ENCODE results near the gene HNF1A. TPM values are rescaled to one million over a fixed set of nuclear protein-coding genes. Genes with fewer than 3 reads are reported as not detected.
A peak's percentile ranks its signal among the peaks of the same experiment; 100 is the strongest.

HNF1A gene
- total and polyA plus RNA-seq, 2 of the 13 experiments (the other 11 are each of a cell fraction or from before 2014, with no cell fraction given): 13.4 to 34.7 TPM

GRCh38 chr12:120979862-120980696 lies 1.7 kb downstream of the HNF1A start (continued):
- TF ChIP-seq HNF1A (IDR thresholded peaks at IDR 0.05; ENCODE audit: low read depth) (no peak; the same call in 1 of the 2 replicates), HNF1A (CRISPR knock-in tag; IDR thresholded peaks at IDR 0.05; ENCODE audit: borderline replicate concordance) (no peak), ZNF850 (CRISPR knock-in tag; conservative IDR thresholded peaks at IDR 0.05) (0 out of 2 replicates have a peak, but pooled peaks have one; percentile 44), MYC (CRISPR knock-in tag; IDR thresholded peaks at IDR 0.05; ENCODE audit: borderline replicate concordance) (peak; percentile 62; the same call in 1 of the 2 replicates), ETV5 (CRISPR knock-in tag; IDR thresholded peaks at IDR 0.05; ENCODE audit: borderline replicate concordance) (peak; percentile 55; the same call in 1 of the 2 replicates), ZNF143 (CRISPR knock-in tag; IDR thresholded peaks at IDR 0.05) (peak; percentile 82), MBD4 (IDR thresholded peaks at IDR 0.05; ENCODE audit: borderline replicate concordance, low read length) (no peak), HMGA1 (CRISPR knock-in tag; conservative IDR thresholded peaks at IDR 0.05) (no peak), CHCHD3 (CRISPR knock-in tag; IDR thresholded peaks at IDR 0.05) (no peak), ZNF570 (CRISPR knock-in tag; IDR thresholded peaks at IDR 0.05; ENCODE audit: borderline replicate concordance) (no peak), ZNF253 (CRISPR knock-in tag; IDR thresholded peaks at IDR 0.05; ENCODE audit: borderline replicate concordance) (no peak), SCMH1 (CRISPR knock-in tag; IDR thresholded peaks at IDR 0.05; ENCODE audit: borderline replicate concordance) (no peak), TSC22D2 (CRISPR knock-in tag; IDR thresholded peaks at IDR 0.05; ENCODE audit: borderline replicate concordance) (0 out of 2 replicates have a peak, but pooled peaks have one; percentile 67), CBX5 (CRISPR knock-in tag; IDR thresholded peaks at IDR 0.05; ENCODE audit: borderline replicate concordance) (no peak), ATAD3A (CRISPR knock-in tag; IDR thresholded peaks at IDR 0.05) (no peak), ZNF329 (CRISPR knock-in tag; IDR thresholded peaks at IDR 0.05; ENCODE audit: low read depth) (0 out of 2 replicates have a peak, but pooled peaks have one; percentile 4), PLSCR1 (CRISPR knock-in tag; IDR thresholded peaks at IDR 0.05; ENCODE audit: borderline replicate concordance) (no peak)
- TF ChIP-seq, protein P1, sequence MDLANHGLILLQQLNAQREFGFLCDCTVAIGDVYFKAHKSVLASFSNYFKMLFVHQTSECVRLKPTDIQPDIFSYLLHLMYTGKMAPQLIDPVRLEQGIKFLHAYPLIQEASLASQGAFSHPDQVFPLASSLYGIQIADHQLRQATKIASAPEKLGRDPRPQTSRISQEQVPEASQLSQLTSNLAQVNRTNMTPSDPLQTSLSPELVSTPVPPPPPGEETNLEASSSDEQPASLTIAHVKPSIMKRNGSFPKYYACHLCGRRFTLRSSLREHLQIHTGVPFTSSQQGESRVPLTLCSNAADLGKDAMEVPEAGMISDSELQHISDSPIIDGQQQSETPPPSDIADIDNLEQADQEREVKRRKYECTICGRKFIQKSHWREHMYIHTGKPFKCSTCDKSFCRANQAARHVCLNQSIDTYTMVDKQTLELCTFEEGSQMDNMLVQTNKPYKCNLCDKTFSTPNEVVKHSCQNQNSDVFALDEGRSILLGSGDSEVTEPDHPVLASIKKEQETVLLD (CRISPR knock-in tag; IDR thresholded peaks at IDR 0.05; ENCODE audit: low read depth): no peak
- TF ChIP-seq, protein P2, sequence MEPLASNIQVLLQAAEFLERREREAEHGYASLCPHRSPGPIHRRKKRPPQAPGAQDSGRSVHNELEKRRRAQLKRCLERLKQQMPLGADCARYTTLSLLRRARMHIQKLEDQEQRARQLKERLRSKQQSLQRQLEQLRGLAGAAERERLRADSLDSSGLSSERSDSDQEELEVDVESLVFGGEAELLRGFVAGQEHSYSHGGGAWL (CRISPR knock-in tag; IDR thresholded peaks at IDR 0.05): 0 out of 2 replicates have a peak, but pooled peaks have one; percentile 59
- TF ChIP-seq, protein P3, sequence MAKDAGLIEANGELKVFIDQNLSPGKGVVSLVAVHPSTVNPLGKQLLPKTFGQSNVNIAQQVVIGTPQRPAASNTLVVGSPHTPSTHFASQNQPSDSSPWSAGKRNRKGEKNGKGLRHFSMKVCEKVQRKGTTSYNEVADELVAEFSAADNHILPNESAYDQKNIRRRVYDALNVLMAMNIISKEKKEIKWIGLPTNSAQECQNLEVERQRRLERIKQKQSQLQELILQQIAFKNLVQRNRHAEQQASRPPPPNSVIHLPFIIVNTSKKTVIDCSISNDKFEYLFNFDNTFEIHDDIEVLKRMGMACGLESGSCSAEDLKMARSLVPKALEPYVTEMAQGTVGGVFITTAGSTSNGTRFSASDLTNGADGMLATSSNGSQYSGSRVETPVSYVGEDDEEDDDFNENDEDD (CRISPR knock-in tag; IDR thresholded peaks at IDR 0.05; ENCODE audit: borderline replicate concordance): no peak

Data from HepG2 (cell line).